ENCODE measurements around the gene OGT.

DNA sequence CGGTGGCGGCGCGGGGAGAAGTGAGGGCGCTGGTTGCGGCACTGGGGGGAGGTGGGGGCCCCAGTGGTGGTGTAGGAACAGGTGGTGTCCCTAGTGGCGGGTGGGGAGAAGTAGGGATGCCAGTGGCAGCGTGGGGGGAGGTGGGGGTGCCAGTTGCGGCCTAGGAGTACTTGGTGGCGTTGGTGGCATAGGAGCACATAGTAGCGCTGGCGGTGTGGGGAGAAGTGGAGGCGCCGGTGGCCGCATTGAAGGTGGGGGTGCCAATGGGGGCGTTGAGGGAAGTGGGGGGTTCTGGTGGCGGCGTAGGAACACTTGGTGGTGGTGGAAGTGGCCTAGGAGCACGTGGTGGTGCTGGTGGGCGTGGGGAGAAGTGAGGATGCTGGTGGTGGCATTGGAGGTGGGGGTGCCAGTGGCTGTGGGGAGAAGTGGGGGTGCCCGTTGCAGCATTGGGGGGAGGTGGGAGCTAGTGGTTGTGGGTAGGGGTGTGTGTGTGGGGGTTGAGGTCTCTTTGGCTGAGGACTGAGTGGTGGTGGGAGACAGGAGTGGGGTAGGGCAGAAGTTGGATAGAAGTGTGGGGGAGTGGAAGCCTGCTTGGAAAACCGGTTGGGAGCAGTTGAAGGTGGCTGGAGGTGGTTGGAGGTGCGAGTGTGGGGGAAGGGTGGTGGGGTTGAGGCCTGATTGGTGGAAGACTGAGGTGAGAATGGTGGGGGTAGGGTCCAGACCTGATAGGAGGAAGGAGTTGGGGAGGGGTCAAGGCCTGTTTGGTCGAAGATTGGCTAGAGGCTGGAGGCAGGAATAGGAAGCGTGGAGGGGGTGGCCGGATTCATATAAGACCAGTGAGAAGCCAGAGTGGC lies 46.5 kb downstream of the OGT start:
- TF ChIP-seq CTCF (conservative IDR thresholded peaks at IDR 0.05 in 1 of 2, IDR thresholded peaks at IDR 0.05 in 1 of 2; ENCODE audit: low read depth in 1 of 2, low read length in 2 of 2) (no peak), EZH2 (IDR thresholded peaks at IDR 0.05; ENCODE audit: low read length, missing control alignments) (no peak)
